ENCODE results near the gene ITGA5. TPM values are rescaled to one million over a fixed set of nuclear protein-coding genes. Genes with fewer than 3 reads are reported as not detected.

The ITGA5 gene
- total and polyA plus RNA-seq, 2 experiments from 2014 or later = 7.3 to 23.7 TPM

- TF ChIP-seq CREB1 (CRISPR knock-in tag; IDR thresholded peaks at IDR 0.05; ENCODE audit: low read depth) = no peak
- no peak for TF ChIP-seq REST (IDR thresholded peaks at IDR 0.05; ENCODE audit: unreplicated experiment)
Observed at GRCh38 chr12:54439096-54439495, 20.0 kb upstream of the ITGA5 start (continued).

DNA sequence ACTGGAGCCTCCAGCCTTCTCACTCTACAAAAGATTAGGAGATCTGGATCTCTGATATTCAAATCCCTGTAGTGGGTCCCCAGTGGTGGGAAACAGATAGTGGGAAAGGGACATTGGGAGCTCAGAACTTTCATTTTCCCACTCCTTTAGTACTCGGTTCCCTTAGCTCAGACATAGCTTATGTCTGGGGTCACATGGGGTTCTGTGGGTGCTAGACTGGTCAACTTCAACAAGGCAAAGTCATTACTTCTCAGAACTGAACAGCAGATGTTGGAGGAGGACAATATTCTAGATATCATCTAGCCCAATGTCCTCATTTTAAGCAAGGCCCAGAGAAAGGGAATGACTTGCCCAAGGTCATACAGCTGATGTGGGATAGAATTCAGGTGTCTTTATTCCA lies 19.5 kb upstream of the ITGA5 start:
- Mint-ChIP-seq H3K4me1 (peaks cover 5% of the 10 kb centered on the region; the same call in 2 of the 3 replicates), H3K27ac (no peak overlapping the region)

GRCh38 chr12:54437697-54438096 lies 18.6 kb upstream of the ITGA5 start:
- no peaks in the 10 kb centered on the region for H3K9me2 ChIP-seq (ENCODE audit: insufficient read depth)
- no peaks in the 10 kb centered on the region for H3K36me3 Mint-ChIP-seq (ENCODE audit: low read depth)
- 0 out of 2 replicates have a peak, but pooled peaks cover under 1% of the 10 kb centered on the region for H3K4me1 ChIP-seq (ENCODE audit: insufficient read depth)
- no peak for ATAC-seq
- H3F3A ChIP-seq (replicated peaks; ENCODE audit: low read depth) = no peaks in the 10 kb centered on the region
- peaks cover 19% of the 10 kb centered on the region for H3K27me3 Mint-ChIP-seq (ENCODE audit: insufficient read depth, low read depth, poor library complexity)
- peaks cover 30% of the 10 kb centered on the region for H3K27me3 ChIP-seq (ENCODE audit: insufficient read depth)
- no peak overlapping the region for H3K27ac ChIP-seq (ENCODE audit: low read depth)
- no peaks in the 10 kb centered on the region for H3K79me2 ChIP-seq (replicated peaks; ENCODE audit: insufficient read depth)
- H4K20me1 ChIP-seq (replicated peaks; ENCODE audit: insufficient read depth) = no peaks in the 10 kb centered on the region
- H3K4me3 ChIP-seq = no peak overlapping the region
- H3K36me3 ChIP-seq (ENCODE audit: insufficient read depth) = no peaks in the 10 kb centered on the region
- no peak overlapping the region for H2AFZ ChIP-seq
- H3K9me3 Mint-ChIP-seq = no peaks in the 10 kb centered on the region
- no peak overlapping the region for H3K4me2 ChIP-seq
- TF ChIP-seq ETS1 (IDR thresholded peaks at IDR 0.05) = no peak
- no peak for DNase-seq (ENCODE audit: low spot score)
- peaks cover 5% of the 10 kb centered on the region; the same call in 2 of the 3 replicates for H3K4me1 Mint-ChIP-seq
- no peak overlapping the region for H3K27ac Mint-ChIP-seq
- H3K4me3 Mint-ChIP-seq = no peak overlapping the region

More for the DNA sequence above, 19.5 kb upstream of the ITGA5 start:
- Histone ChIP-seq H4K20me1 (replicated peaks; ENCODE audit: insufficient read depth) (no peaks in the 10 kb centered on the region), H3F3A (replicated peaks; ENCODE audit: low read depth) (no peaks in the 10 kb centered on the region), H3K4me1 (ENCODE audit: insufficient read depth) (no peaks in the 10 kb centered on the region), H2AFZ (no peak overlapping the region; the same call in 1 of the 2 replicates), H3K36me3 (ENCODE audit: insufficient read depth) (no peaks in the 10 kb centered on the region), H3K27me3 (ENCODE audit: insufficient read depth) (peaks cover 34% of the 10 kb centered on the region), H3K79me2 (replicated peaks; ENCODE audit: insufficient read depth) (no peaks in the 10 kb centered on the region), H3K27ac (ENCODE audit: low read depth) (no peak overlapping the region), H3K4me3 (no peak overlapping the region), H3K9me2 (ENCODE audit: insufficient read depth) (no peaks in the 10 kb centered on the region), H3K4me2 (no peak overlapping the region)
- peaks cover 17% of the 10 kb centered on the region for H3K27me3 Mint-ChIP-seq (ENCODE audit: insufficient read depth, low read depth, poor library complexity)
- H3K36me3 Mint-ChIP-seq (ENCODE audit: low read depth) = no peaks in the 10 kb centered on the region
- no peaks in the 10 kb centered on the region for H3K9me3 Mint-ChIP-seq
- DNase-seq (ENCODE audit: low spot score) (no peak), ATAC-seq (no peak)
- no peak overlapping the region for H3K4me3 Mint-ChIP-seq
- TF ChIP-seq CREB1 (CRISPR knock-in tag; IDR thresholded peaks at IDR 0.05; ENCODE audit: low read depth) = no peak
